SK-N-SH (cell line): ENCODE results near the gene CTSF. TPM values are rescaled to one million over a fixed set of nuclear protein-coding genes. Genes with fewer than 3 reads are reported as not detected.

Experiments used
- CTCF ChIA-PET: fragments of 300-600, 350-600 bp; formaldehyde crosslinking; extraction: SDS; loops from one replicate; lab custom pipeline; 2021; lab: Yijun Ruan, JAX
- POLR2A ChIA-PET: fragments of 350-600 bp; sonication (Branson Sonifier 250); formaldehyde crosslinking; extraction: SDS; loops from one replicate; lab custom pipeline; 2020; ENCODE audit warnings: antibody characterized with exemption, inconsistent platforms; lab: Yijun Ruan, JAX
- DNase-seq: peaks from one replicate; pipeline ENCODE4 v3.0.0; 2012
- H2AFZ ChIP-seq: fragments of 200-600 bp; sonication (generic); 2 replicates; pipeline ENCODE4 v1.8.1; 2016; ENCODE audit warnings: antibody characterized with exemption, mild to moderate bottlenecking, low read depth
- H3F3A ChIP-seq: fragments of 200-600 bp; sonication (generic); replicated peaks from 2 replicates; pipeline ENCODE3; 2016; ENCODE audit warnings: antibody characterized with exemption, mild to moderate bottlenecking; ENCODE audit not compliant: insufficient read depth
- H3K27ac ChIP-seq, 2 experiments: fragments of 200-500 bp in 1 of 2; fragments of 200-600 bp in 1 of 2; sonication (Bioruptor generic) in 1 of 2; sonication (generic), shearing (Covaris generic) in 1 of 2; 2 replicates each; pipeline versions ENCODE4 v1.5.1 to v1.6.1; 2014 to 2016; ENCODE audit warnings: low read depth in 2 of 2, inconsistent platforms in 1 of 2, low read length in 1 of 2, mild to moderate bottlenecking in 1 of 2, mixed read lengths in 1 of 2
- H3K27me3 ChIP-seq: fragments of 200-600 bp; sonication (generic), shearing (Covaris generic); 2 replicates; pipeline ENCODE4 v1.6.1; 2016; ENCODE audit warnings: mixed run types; ENCODE audit not compliant: insufficient read depth
- H3K36me3 ChIP-seq, 2 experiments: fragments of 200-500 bp in 1 of 2; fragments of 200-600 bp in 1 of 2; sonication (Bioruptor generic) in 1 of 2; sonication (generic) in 1 of 2; replicated peaks in 1 of 2; 2 replicates each; pipeline versions ENCODE3 to v1.5.1; 2014 to 2016; ENCODE audit warnings: low read length in 1 of 2, mild to moderate bottlenecking in 1 of 2; ENCODE audit not compliant: insufficient read depth in 2 of 2, control insufficient read depth in 1 of 2
- H3K4me1 ChIP-seq, 2 experiments: fragments of 200-500 bp in 1 of 2; fragments of 200-600 bp in 1 of 2; sonication (Bioruptor generic) in 1 of 2; sonication (generic), shearing (Covaris generic) in 1 of 2; 2 replicates each; pipeline versions ENCODE4 v1.5.1 to v1.6.1; 2014 to 2016; ENCODE audit warnings: low read depth in 1 of 2, low read length in 1 of 2, mixed run types in 1 of 2; ENCODE audit not compliant: insufficient read depth in 2 of 2, control insufficient read depth in 1 of 2
- H3K4me2 ChIP-seq: fragments of 200-600 bp; sonication (generic), shearing (Covaris generic); 2 replicates; pipeline ENCODE4 v1.6.1; 2017; ENCODE audit warnings: mixed run types
- H3K4me3 ChIP-seq, 2 experiments: fragments of 200-500 bp in 1 of 2; fragments of 200-600 bp in 1 of 2; sonication (Bioruptor generic) in 1 of 2; sonication (generic), shearing (Covaris generic) in 1 of 2; 2 replicates each; pipeline versions ENCODE4 v1.5.1 to v1.8.1; 2014 to 2016; ENCODE audit warnings: low read depth in 2 of 2, inconsistent platforms in 1 of 2, low read length in 1 of 2, mild to moderate bottlenecking in 1 of 2, mixed read lengths in 1 of 2, moderate library complexity in 1 of 2
- H3K79me2 ChIP-seq: fragments of 200-600 bp; sonication (generic); 2 replicates; pipeline ENCODE4 v1.8.1; 2017; ENCODE audit warnings: mild to moderate bottlenecking; ENCODE audit not compliant: insufficient read depth
- H3K9ac ChIP-seq: fragments of 200-600 bp; sonication (generic); 2 replicates; pipeline ENCODE4 v1.6.1; 2017; ENCODE audit warnings: mixed run types
- H3K9me2 ChIP-seq: fragments of 200-600 bp; sonication (generic); 2 replicates; pipeline ENCODE4 v1.6.1; 2017; ENCODE audit warnings: mixed run types
- H3K9me3 ChIP-seq: fragments of 200-600 bp; sonication (generic); 2 replicates; pipeline ENCODE4 v1.6.1; 2017; ENCODE audit warnings: mixed run types, mild to moderate bottlenecking, moderate library complexity
- H4K20me1 ChIP-seq: fragments of 200-600 bp; sonication (generic); 2 replicates; pipeline ENCODE4 v1.6.1; 2017; ENCODE audit warnings: mild to moderate bottlenecking, mixed run types; ENCODE audit not compliant: insufficient read depth
- CHD2 ChIP-seq: fragments of 150-350 bp; IDR thresholded peaks from 2 replicates; pipeline ENCODE4 v1.6.1; 2018; ENCODE audit warnings: low read length; ENCODE audit not compliant: partially characterized antibody
- CTCF ChIP-seq: fragments of 200-600 bp; sonication (generic); IDR thresholded peaks from 2 replicates; pipeline ENCODE4 v1.6.1; 2017; ENCODE audit warnings: antibody characterized with exemption, mild to moderate bottlenecking, moderate library complexity
- ELF1 ChIP-seq: IDR thresholded peaks from 2 replicates; pipeline ENCODE4 v1.4.0; 2012
- EP300 ChIP-seq, 2 experiments: IDR thresholded peaks; 2 replicates each; pipeline versions ENCODE4 v1.4.0 to v1.6.1; 2012; ENCODE audit warnings: borderline replicate concordance in 1 of 2, low read depth in 1 of 2, low read length in 1 of 2
- FOSL2 ChIP-seq: IDR thresholded peaks from 2 replicates; pipeline ENCODE4 v1.4.0; 2012; ENCODE audit warnings: low read depth, mild to moderate bottlenecking, moderate library complexity, borderline replicate concordance
- FOXJ3 ChIP-seq: sonication (generic); formaldehyde crosslinking; IDR thresholded peaks from 2 replicates; pipeline ENCODE4 v1.5.1; 2020; ENCODE audit warnings: mild to moderate bottlenecking, missing genetic modification reagents
- FOXM1 ChIP-seq: IDR thresholded peaks from 2 replicates; pipeline ENCODE4 v1.4.0; 2012; ENCODE audit warnings: low read depth, mild to moderate bottlenecking
- GABPA ChIP-seq: IDR thresholded peaks from 2 replicates; pipeline ENCODE4 v1.4.0; 2012; ENCODE audit warnings: low read depth, mild to moderate bottlenecking
- GATA2 ChIP-seq: sonication (generic); formaldehyde crosslinking; IDR thresholded peaks from 2 replicates; pipeline ENCODE4 v1.5.0; 2020; ENCODE audit warnings: mild to moderate bottlenecking, missing genetic modification reagents
- MEF2A ChIP-seq: IDR thresholded peaks from 2 replicates; pipeline ENCODE4 v1.4.0; 2012; ENCODE audit warnings: low read depth, borderline replicate concordance
- MXI1 ChIP-seq: IDR thresholded peaks from 2 replicates; pipeline ENCODE4 v1.6.1; 2012; ENCODE audit warnings: mild to moderate bottlenecking, low read depth, low read length, improper control_type of control experiment
- NRF1 ChIP-seq: IDR thresholded peaks from 2 replicates; pipeline ENCODE4 v1.6.1; 2012; ENCODE audit warnings: low read depth, mild to moderate bottlenecking, low read length
- PBX3 ChIP-seq: IDR thresholded peaks from 2 replicates; pipeline ENCODE4; 2012
- RCOR1 ChIP-seq: fragments of 150-350 bp; IDR thresholded peaks from 2 replicates; pipeline ENCODE4 v1.6.1; 2017; ENCODE audit warnings: antibody characterized with exemption, low read length
- REST ChIP-seq: IDR thresholded peaks from 2 replicates; pipeline ENCODE4 v1.6.1; 2012; ENCODE audit warnings: mild to moderate bottlenecking, low read depth, low read length, moderate library complexity
- RFX5 ChIP-seq: IDR thresholded peaks from 2 replicates; pipeline ENCODE4 v1.6.1; 2012; ENCODE audit warnings: mild to moderate bottlenecking, improper control_type of control experiment, low read length
- SIN3A ChIP-seq: IDR thresholded peaks from 2 replicates; pipeline ENCODE4 v1.6.1; 2012; ENCODE audit warnings: low read depth, mild to moderate bottlenecking, low read length, moderate library complexity, borderline replicate concordance
- SMC3 ChIP-seq: IDR thresholded peaks from 2 replicates; pipeline ENCODE4 v1.6.1; 2012; ENCODE audit warnings: low read depth, low read length, improper control_type of control experiment
- TAF1 ChIP-seq: IDR thresholded peaks from 2 replicates; pipeline ENCODE4 v1.6.1; 2012; ENCODE audit warnings: low read depth, mild to moderate bottlenecking, low read length, moderate library complexity, borderline replicate concordance
- USF1 ChIP-seq: IDR thresholded peaks from 2 replicates; pipeline ENCODE4 v1.4.0; 2012; ENCODE audit warnings: low read depth, borderline replicate concordance
- YY1 ChIP-seq: IDR thresholded peaks from 2 replicates; pipeline ENCODE4 v1.4.0; 2012; ENCODE audit warnings: low read depth, mild to moderate bottlenecking
- WGBS: methylation state at CpG from one replicate; pipeline ENCODE4 v1.1.6; 2017; ENCODE audit warnings: low lambda C conversion rate; 5-methylcytosine and 5-hydroxymethylcytosine counted together
- polyA plus RNA-seq, 3 experiments: library from polyadenylated mRNA; depleted of rRNA; stranded (reverse); fragments of >200 nt; gene quantifications; 2 replicates each; pipeline ENCODE4 v1.2.3, GENCODE V29; 2012

CTSF gene
- polyA plus RNA-seq, 1 of the 3 experiments (the other 2 are of a cell fraction) = 57.2 TPM

GRCh38 chr11:66550887-66551286 lies 17.5 kb downstream of the CTSF start:
- Histone ChIP-seq H3K4me3 (no peak overlapping the region), H3K4me2 (no peak overlapping the region), H3F3A (peaks cover 4% of the 10 kb centered on the region)
- no peak for DNase-seq
- TF ChIP-seq TAF1 = no peak
- TF ChIP-seq EP300 (IDR thresholded peaks at IDR 0.05; ENCODE audit: borderline replicate concordance in 1 of 2, low read depth in 1 of 2, low read length in 1 of 2) = no peak
- no peak for TF ChIP-seq GABPA
- TF ChIP-seq GATA2 (CRISPR knock-in tag) = no peak
- TF ChIP-seq CHD2 = no peak
- no peak for TF ChIP-seq MEF2A
- TF ChIP-seq RCOR1 = no peak
- TF ChIP-seq FOSL2 = no peak
- TF ChIP-seq PBX3 = no peak
- no peak for TF ChIP-seq FOXM1
- TF ChIP-seq, all 33 proteins: peak for 0
- Histone ChIP-seq H3K4me1 (no peaks in the 10 kb centered on the region; a peak in 1 of 4 replicates), H3K79me2 (no peaks in the 10 kb centered on the region), H3K9me2 (no peaks in the 10 kb centered on the region), H3K9me3 (no peaks in the 10 kb centered on the region), H4K20me1 (no peaks in the 10 kb centered on the region), H3K27ac (no peak overlapping the region), H2AFZ (no peak overlapping the region), H3K9ac (no peak overlapping the region), H3K36me3 (no peaks in the 10 kb centered on the region), H3K27me3 (no peaks in the 10 kb centered on the region)
- WGBS = 56% methylated on average over 4 of the region's 4 CpGs
- ChIA-PET CTCF (no interaction called here), POLR2A (no interaction called here)

- Histone ChIP-seq H3K9me3 (no peaks in the 10 kb centered on the region), H3K27ac (no peak overlapping the region), H3K4me2 (no peak overlapping the region), H3K9me2 (no peaks in the 10 kb centered on the region), H4K20me1 (no peaks in the 10 kb centered on the region), H3K36me3 (no peaks in the 10 kb centered on the region), H2AFZ (no peak overlapping the region), H3K4me3 (no peak overlapping the region), H3K9ac (no peak overlapping the region), H3F3A (peaks cover 4% of the 10 kb centered on the region), H3K4me1 (peaks cover 0 to 2% of the 10 kb centered on the region in 2 experiments; a peak in 1 of 4 replicates), H3K79me2 (peaks cover 7% of the 10 kb centered on the region), H3K27me3 (no peaks in the 10 kb centered on the region)
- ChIA-PET POLR2A (no interaction called here), CTCF (interaction anchor here (1.2 to 1.5 kb wide), 3 partner anchors 14 to 160 kb away, joined by 3 to 5 read pairs (median 3); no protein-coding TSS in a partner anchor)
- no peak for DNase-seq
- 100% methylated on average over 2 of the region's 3 CpGs for WGBS
- TF ChIP-seq PBX3 (no peak), GABPA (no peak), REST (no peak), CTCF (no peak), USF1 (no peak), SMC3 (no peak), SIN3A (no peak), YY1 (no peak), ELF1 (no peak), FOXJ3 (CRISPR knock-in tag) (no peak), MXI1 (no peak), RFX5 (no peak), EP300 (IDR thresholded peaks at IDR 0.05; ENCODE audit: borderline replicate concordance in 1 of 2, low read depth in 1 of 2, low read length in 1 of 2) (no peak), NRF1 (no peak)
Measured at GRCh38 chr11:66549696-66550095, 18.7 kb downstream of the CTSF start.
